GM19467 (cell line): ENCODE measurements around the gene HYKK.
"Not testable (repeated sequence)": the region's sequence is repeated elsewhere in the genome, so short reads cannot be mapped to it uniquely, and the experiment has no call there.

Source experiments
- ATAC-seq: cut with Tn5 transposase; IDR thresholded peaks from one replicate; pipeline ENCODE4 v1.9.1; 2021; ENCODE audit warnings: mild to moderate bottlenecking, moderate library complexity; ENCODE audit not compliant: unreplicated experiment

The HYKK gene

GRCh38 chr15:78539464-78540140 is 32.2 kb downstream of the HYKK start:
- ATAC-seq, result not testable (repeated sequence)

GRCh38 chr15:78540141-78540870 is 32.9 kb downstream of the HYKK start, which contains the start of gene PSMA4:
Gene PSMA4 (plus strand): TSS chr15:78540444. CDS start chr15:78541928, 1,484 bp downstream.
- peak; percentile 74 for ATAC-seq

GRCh38 chr15:78540871-78541743 is 33.7 kb downstream of the HYKK start:
- ATAC-seq, result no peak

GRCh38 chr15:78541744-78542034 is 34.3 kb downstream of the HYKK start:
- ATAC-seq, result no peak

- ATAC-seq, result no peak
Observed at GRCh38 chr15:78542647-78543046, 35.3 kb downstream of the HYKK start.

GRCh38 chr15:78550194-78550593 is 42.8 kb downstream of the HYKK start:
- no peak for ATAC-seq

GRCh38 chr15:78550815-78551214 is 43.4 kb downstream of the HYKK start:
- ATAC-seq, result no peak

GRCh38 chr15:78551902-78552301 is 44.5 kb downstream of the HYKK start:
- no peak for ATAC-seq

GRCh38 chr15:78552597-78552996 is 45.2 kb downstream of the HYKK start:
- ATAC-seq, result no peak

- not testable (repeated sequence) for ATAC-seq
Observed at GRCh38 chr15:78560201-78560600, 52.8 kb downstream of the HYKK start.

GRCh38 chr15:78561490-78561889 is 54.1 kb downstream of the HYKK start:
- ATAC-seq, result no peak

GRCh38 chr15:78563092-78563491 is 55.7 kb downstream of the HYKK start:
- ATAC-seq, result no peak

- peak; percentile 12 for ATAC-seq
Observed at GRCh38 chr15:78564743-78565096, 57.3 kb downstream of the HYKK start.

GRCh38 chr15:78565097-78565950 is 57.9 kb downstream of the HYKK start, which contains the start of gene CHRNA5:
Gene CHRNA5 (plus strand): TSS chr15:78565520. CDS start chr15:78565720, 200 bp downstream.
- ATAC-seq, result peak; percentile 81

- no peak for ATAC-seq
Observed at GRCh38 chr15:78565951-78566774, 58.8 kb downstream of the HYKK start.

GRCh38 chr15:78567531-78567930 is 60.2 kb downstream of the HYKK start:
- no peak for ATAC-seq

- ATAC-seq, result no peak
Observed at GRCh38 chr15:78570710-78571109, 63.3 kb downstream of the HYKK start.

GRCh38 chr15:78571382-78571781 is 64.0 kb downstream of the HYKK start:
- ATAC-seq, result no peak

- ATAC-seq, result no peak
Observed at GRCh38 chr15:78573416-78573815, 66.0 kb downstream of the HYKK start.

- ATAC-seq, result no peak
Observed at GRCh38 chr15:78574944-78575343, 67.6 kb downstream of the HYKK start.
